PC-3 (cell line): Measurements from ENCODE around the gene SLC16A3. TPM values are rescaled to one million over a fixed set of nuclear protein-coding genes. Genes with fewer than 3 reads are reported as not detected.

Experiments
- ATAC-seq: fragments of 200-7000 bp; cut with Tn5 transposase; 2 replicates; pipeline ENCODE4 v1.9.1; 2020; ENCODE audit warnings: mild to moderate bottlenecking, moderate library complexity
- BruUV-seq: library from RNA; stranded (reverse); fragments of 400-500 nt; replicated peaks from 2 replicates; lab custom pipeline; 2021; lab: Mats Ljungman, UMichigan
- CTCF ChIA-PET: fragments of 300-600 bp; sonication (Branson Sonifier 250); formaldehyde crosslinking; loops from one replicate; lab custom pipeline; 2022; ENCODE audit warnings: antibody characterized with exemption; lab: Charles Lee
- POLR2A ChIA-PET: fragments of 300-600 bp; sonication (Branson Sonifier 250); formaldehyde crosslinking; loops from one replicate; lab custom pipeline; 2022; ENCODE audit warnings: antibody characterized with exemption; ENCODE audit not compliant: unreplicated experiment; lab: Charles Lee
- DNase-seq: peaks from one replicate; pipeline ENCODE4 v3.0.0-alpha.2; 2015
- H2AFZ ChIP-seq: fragments of 300-600 bp; sonication (generic); 2 replicates; pipeline ENCODE4 v1.6.0; 2016; ENCODE audit warnings: antibody characterized with exemption, low read length
- H3F3A ChIP-seq: fragments of 300-600 bp; sonication (generic); one replicate; pipeline ENCODE4 v1.6.0; 2017; ENCODE audit warnings: antibody characterized with exemption, low read length, control low read depth, mild to moderate bottlenecking; ENCODE audit not compliant: unreplicated experiment
- H3K27ac ChIP-seq: fragments of 300-600 bp; sonication (generic); 2 replicates; pipeline ENCODE4 v1.5.1; 2016; ENCODE audit warnings: mild to moderate bottlenecking, low read length
- H3K27me3 ChIP-seq: fragments of 300-600 bp; sonication (generic); 2 replicates; pipeline ENCODE4 v1.6.1; 2016; ENCODE audit warnings: low read length, mixed read lengths
- H3K36me3 ChIP-seq: fragments of 300-600 bp; sonication (generic); 2 replicates; pipeline ENCODE4 v1.6.1; 2016; ENCODE audit warnings: low read depth, mixed run types, low read length, mixed read lengths
- H3K4me1 ChIP-seq: fragments of 300-600 bp; sonication (generic); 2 replicates; pipeline ENCODE4 v1.5.1; 2016; ENCODE audit warnings: low read length; ENCODE audit not compliant: insufficient read depth
- H3K4me2 ChIP-seq: fragments of 300-600 bp; sonication (generic); 2 replicates; pipeline ENCODE4 v1.6.0; 2016; ENCODE audit warnings: low read length
- H3K4me3 ChIP-seq: fragments of 300-600 bp; sonication (generic); 2 replicates; pipeline ENCODE4 v1.5.1; 2016; ENCODE audit warnings: mild to moderate bottlenecking, low read length, mixed read lengths
- H3K79me2 ChIP-seq: fragments of 300-600 bp; sonication (generic); 2 replicates; pipeline ENCODE4 v1.6.1; 2017; ENCODE audit warnings: low read length, mixed read lengths
- H3K9ac ChIP-seq: fragments of 300-600 bp; sonication (generic); 2 replicates; pipeline ENCODE4 v1.6.0; 2016; ENCODE audit warnings: mild to moderate bottlenecking, low read length
- H3K9me2 ChIP-seq: fragments of 300-600 bp; sonication (generic); replicated peaks from 2 replicates; pipeline ENCODE4 v1.6.1; 2016; ENCODE audit warnings: mixed run types, low read length, mixed read lengths
- H3K9me3 ChIP-seq: fragments of 300-600 bp; sonication (generic); 2 replicates; pipeline ENCODE4 v1.6.1; 2016; ENCODE audit warnings: low read length, mixed read lengths
- H4K20me1 ChIP-seq: fragments of 300-600 bp; sonication (generic); 2 replicates; pipeline ENCODE4 v1.6.1; 2016; ENCODE audit warnings: low read length, mixed read lengths
- EZH2 ChIP-seq: fragments of 300-600 bp; sonication (generic); IDR thresholded peaks from one replicate; pipeline ENCODE4 v1.6.1; 2017; ENCODE audit warnings: antibody characterized with exemption, mild to moderate bottlenecking, low read length; ENCODE audit not compliant: unreplicated experiment
- EZH2phosphoT487 ChIP-seq: fragments of 300-600 bp; sonication (generic); IDR thresholded peaks from 2 replicates; pipeline ENCODE4 v1.6.1; 2018; ENCODE audit warnings: mild to moderate bottlenecking, antibody characterized with exemption, low read length, borderline replicate concordance
- intact Hi-C: fragments of 100-400 bp; cut with micrococcal nuclease; formaldehyde crosslinking; loops from 2 replicates; pipeline ENCODE4 v1.9.0; 2023
- total RNA-seq: library from RNA; depleted of rRNA; stranded (reverse); fragments of >200 nt; gene quantifications from 2 replicates; pipeline ENCODE4 v1.2.3, GENCODE V29; 2014
- TF ChIP-seq, protein P1 (sequence below): fragments of 300-600 bp; sonication (generic); conservative IDR thresholded peaks from 2 replicates; pipeline ENCODE4 v1.5.1; 2017; ENCODE audit warnings: antibody characterized with exemption, low read depth, mild to moderate bottlenecking, low read length

SLC16A3 gene
- total RNA-seq, 1 experiment from 2014 or later, result 286 TPM

DNA sequence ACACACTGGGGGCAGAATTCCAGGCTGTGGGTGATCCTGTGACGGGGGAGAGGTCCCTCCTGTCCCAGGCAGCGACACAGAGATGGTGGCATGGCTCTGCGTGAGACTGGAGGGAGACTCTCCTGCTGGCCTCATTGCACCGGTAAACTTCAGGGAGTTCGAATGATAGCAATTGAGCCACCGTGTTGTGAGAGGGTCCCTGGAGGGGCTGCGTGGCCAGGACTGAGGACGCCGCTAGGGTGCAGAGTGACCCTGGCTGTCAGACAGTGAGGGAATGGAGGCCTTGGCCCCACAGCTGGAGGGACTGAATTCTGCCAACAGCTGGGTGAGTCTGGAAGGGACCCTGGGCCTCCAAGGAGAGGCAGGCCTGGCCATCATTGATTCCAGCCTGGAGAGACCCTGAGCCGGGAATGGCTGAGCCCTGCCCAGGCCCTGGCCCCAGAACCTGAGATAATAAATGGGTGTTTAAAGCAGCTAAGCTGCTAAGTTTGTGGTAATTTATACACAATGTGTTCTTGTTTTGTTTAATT, 48.8 kb upstream of the SLC16A3 start:
- no TSS peak for BruUV-seq
- Histone ChIP-seq H3K4me3 (no peak overlapping the region), H2AFZ (no peak overlapping the region), H3K9ac (no peak overlapping the region), H3K9me2 (no peaks in the 10 kb centered on the region), H3K27me3 (no peaks in the 10 kb centered on the region), H3K79me2 (no peaks in the 10 kb centered on the region), H3K4me2 (no peak overlapping the region), H3K4me1 (no peaks in the 10 kb centered on the region), H3K27ac (no peak overlapping the region), H3K36me3 (no peaks in the 10 kb centered on the region; the same call in 1 of the 2 replicates), H3F3A (no peaks in the 10 kb centered on the region), H3K9me3 (no peaks in the 10 kb centered on the region), H4K20me1 (no peaks in the 10 kb centered on the region)
- DNase-seq (no peak), ATAC-seq (no peak)
- CTCF ChIA-PET, result no interaction called here
- intact Hi-C loops, result no loop called here
- POLR2A ChIA-PET, result no interaction called here
- TF ChIP-seq EZH2phosphoT487 (no peak), EZH2 (no peak)
- TF ChIP-seq, protein P1, sequence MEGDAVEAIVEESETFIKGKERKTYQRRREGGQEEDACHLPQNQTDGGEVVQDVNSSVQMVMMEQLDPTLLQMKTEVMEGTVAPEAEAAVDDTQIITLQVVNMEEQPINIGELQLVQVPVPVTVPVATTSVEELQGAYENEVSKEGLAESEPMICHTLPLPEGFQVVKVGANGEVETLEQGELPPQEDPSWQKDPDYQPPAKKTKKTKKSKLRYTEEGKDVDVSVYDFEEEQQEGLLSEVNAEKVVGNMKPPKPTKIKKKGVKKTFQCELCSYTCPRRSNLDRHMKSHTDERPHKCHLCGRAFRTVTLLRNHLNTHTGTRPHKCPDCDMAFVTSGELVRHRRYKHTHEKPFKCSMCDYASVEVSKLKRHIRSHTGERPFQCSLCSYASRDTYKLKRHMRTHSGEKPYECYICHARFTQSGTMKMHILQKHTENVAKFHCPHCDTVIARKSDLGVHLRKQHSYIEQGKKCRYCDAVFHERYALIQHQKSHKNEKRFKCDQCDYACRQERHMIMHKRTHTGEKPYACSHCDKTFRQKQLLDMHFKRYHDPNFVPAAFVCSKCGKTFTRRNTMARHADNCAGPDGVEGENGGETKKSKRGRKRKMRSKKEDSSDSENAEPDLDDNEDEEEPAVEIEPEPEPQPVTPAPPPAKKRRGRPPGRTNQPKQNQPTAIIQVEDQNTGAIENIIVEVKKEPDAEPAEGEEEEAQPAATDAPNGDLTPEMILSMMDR, result no peak

DNA sequence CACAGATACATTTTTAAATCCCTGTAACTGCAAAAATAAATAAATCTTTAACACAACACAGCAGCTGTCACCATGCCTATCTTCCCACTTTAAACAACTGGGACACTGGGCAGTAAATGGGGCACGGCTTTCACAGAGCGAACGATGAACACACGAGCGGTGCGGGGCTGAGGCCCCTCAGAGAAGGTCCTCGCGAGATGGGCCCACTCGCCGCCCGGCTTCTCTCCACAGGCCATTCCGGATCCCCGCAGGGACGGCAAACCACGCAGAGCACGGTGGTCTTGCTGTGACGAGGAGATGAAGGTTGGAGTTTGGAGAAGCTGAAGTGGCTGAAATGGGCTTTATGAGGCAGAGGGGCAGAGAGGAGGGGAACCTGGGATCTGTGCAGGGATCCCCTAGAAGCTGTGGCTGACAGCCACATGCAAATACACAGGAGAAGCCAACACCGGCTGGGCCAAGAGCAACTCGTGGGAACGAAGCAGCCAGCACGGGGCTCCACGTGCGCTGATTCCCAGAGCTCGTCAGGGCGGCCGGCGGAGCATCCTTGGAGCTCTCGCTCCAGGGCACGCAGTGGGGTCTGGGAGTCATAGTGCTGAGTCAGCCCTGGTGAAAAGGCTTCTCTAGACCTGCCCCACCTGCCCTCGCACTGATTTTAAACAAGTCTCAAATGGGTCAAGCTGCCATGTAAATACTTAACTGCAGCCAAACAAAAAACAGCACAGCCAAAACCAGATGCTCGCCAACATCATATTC, 47.9 kb upstream of the SLC16A3 start:
- intact Hi-C loops, result no loop called here
- no peaks in the 10 kb centered on the region for H3K9me2 ChIP-seq
- no peaks in the 10 kb centered on the region for H3F3A ChIP-seq
- H3K79me2 ChIP-seq, result no peaks in the 10 kb centered on the region
- no peaks in the 10 kb centered on the region for H3K27me3 ChIP-seq
- H3K4me3 ChIP-seq, result no peak overlapping the region
- no peak overlapping the region for H3K9ac ChIP-seq
- ATAC-seq (no peak), DNase-seq (no peak)
- H3K36me3 ChIP-seq, result no peaks in the 10 kb centered on the region; the same call in 1 of the 2 replicates
- BruUV-seq, result no TSS peak
- H3K9me3 ChIP-seq, result no peaks in the 10 kb centered on the region
- H3K4me2 ChIP-seq, result no peak overlapping the region
- no peaks in the 10 kb centered on the region for H4K20me1 ChIP-seq
- POLR2A ChIA-PET, result no interaction called here
- CTCF ChIA-PET, result no interaction called here
- no peaks in the 10 kb centered on the region for H3K4me1 ChIP-seq
- H3K27ac ChIP-seq, result no peak overlapping the region
- TF ChIP-seq, protein P1, result no peak
- TF ChIP-seq EZH2phosphoT487, result no peak
- no peak for TF ChIP-seq EZH2
- H2AFZ ChIP-seq, result no peak overlapping the region

DNA sequence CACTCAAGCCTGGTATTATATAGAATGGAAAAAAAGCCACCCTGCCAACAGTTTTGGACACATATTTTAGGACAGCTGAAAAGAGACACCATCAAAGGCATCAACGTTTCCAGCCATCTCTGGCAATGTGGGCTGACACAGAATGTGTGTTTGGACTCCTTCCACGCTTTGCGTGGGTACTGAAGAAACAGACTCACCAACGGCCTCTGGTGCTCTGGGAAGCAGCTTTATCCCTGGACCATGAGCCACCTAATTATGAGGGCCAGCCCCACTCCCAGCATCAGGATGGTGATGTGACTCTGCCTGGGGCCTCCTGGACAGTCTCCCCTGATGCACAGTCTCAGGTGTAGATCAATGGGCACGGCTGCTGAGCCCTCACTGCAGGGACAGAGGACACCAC, 44.1 kb upstream of the SLC16A3 start:
- POLR2A ChIA-PET, result no interaction called here
- TF ChIP-seq EZH2phosphoT487 (no peak), EZH2 (no peak)
- TF ChIP-seq, protein P1, result no peak

More for the DNA sequence above, 44.1 kb upstream of the SLC16A3 start:
- Histone ChIP-seq H3K27me3 (no peaks in the 10 kb centered on the region), H3K9ac (no peak overlapping the region), H4K20me1 (no peaks in the 10 kb centered on the region), H3K9me2 (no peaks in the 10 kb centered on the region), H2AFZ (no peak overlapping the region), H3K27ac (no peak overlapping the region), H3K79me2 (no peaks in the 10 kb centered on the region), H3K4me1 (no peaks in the 10 kb centered on the region), H3K36me3 (no peaks in the 10 kb centered on the region; the same call in 1 of the 2 replicates), H3K9me3 (no peaks in the 10 kb centered on the region), H3K4me3 (no peak overlapping the region), H3K4me2 (no peak overlapping the region), H3F3A (no peaks in the 10 kb centered on the region)
- DNase-seq (no peak), ATAC-seq (no peak)
- CTCF ChIA-PET, result no interaction called here
- BruUV-seq, result no TSS peak
- intact Hi-C loops, result no loop called here
